MCF 10A (cell line): ENCODE results near the gene NT5DC2. TPM values are rescaled to one million over a fixed set of nuclear protein-coding genes. Genes with fewer than 3 reads are reported as not detected.

ENCODE experiments used
- BruUV-seq: library from RNA; stranded (reverse); fragments of 400-500 nt; replicated peaks from 2 replicates; lab custom pipeline; 2021; lab: Mats Ljungman, UMichigan
- CTCF ChIA-PET: fragments of 300-600 bp; sonication (Branson Sonifier 250); formaldehyde crosslinking; extraction: SDS; loops from one replicate; lab custom pipeline; 2021; ENCODE audit warnings: antibody characterized with exemption, inconsistent platforms; lab: Yijun Ruan, JAX
- POLR2A ChIA-PET: fragments of 300-600, 350-650 bp; sonication (Branson Sonifier 250); formaldehyde crosslinking; extraction: SDS; loops from one replicate; lab custom pipeline; 2020; ENCODE audit warnings: antibody characterized with exemption, inconsistent platforms; lab: Yijun Ruan, JAX
- DNase-seq: peaks from one replicate; pipeline ENCODE4 v3.0.0-alpha.2; 2018; ENCODE audit not compliant: unreplicated experiment
- H3K27ac Mint-ChIP-seq: one replicate; pipeline ENCODE4 v1.8.0; 2022; ENCODE audit warnings: mild to moderate bottlenecking, low read depth, mixed read lengths; ENCODE audit not compliant: unreplicated experiment
- H3K27me3 Mint-ChIP-seq: one replicate; pipeline ENCODE4 v1.8.0; 2022; ENCODE audit warnings: mixed read lengths; ENCODE audit not compliant: insufficient read depth, unreplicated experiment
- H3K36me3 Mint-ChIP-seq: one replicate; pipeline ENCODE4 v1.8.0; 2022; ENCODE audit warnings: mild to moderate bottlenecking, moderate library complexity, mixed read lengths; ENCODE audit not compliant: insufficient read depth, unreplicated experiment
- H3K4me1 Mint-ChIP-seq: one replicate; pipeline ENCODE4 v1.8.0; 2022; ENCODE audit warnings: mixed read lengths; ENCODE audit not compliant: insufficient read depth, unreplicated experiment
- H3K4me3 Mint-ChIP-seq: one replicate; pipeline ENCODE4 v1.8.0; 2022; ENCODE audit warnings: mild to moderate bottlenecking, moderate library complexity, mixed read lengths; ENCODE audit not compliant: unreplicated experiment
- H3K9me3 Mint-ChIP-seq: one replicate; pipeline ENCODE4 v1.8.0; 2022; ENCODE audit warnings: mixed read lengths; ENCODE audit not compliant: unreplicated experiment
- CTCF ChIP-seq: fragments of 200-600 bp; IDR thresholded peaks from one replicate; pipeline ENCODE4 v1.8.0; 2022; ENCODE audit warnings: antibody characterized with exemption, mild to moderate bottlenecking; ENCODE audit not compliant: unreplicated experiment
- intact Hi-C: fragments of 100-400 bp; cut with micrococcal nuclease; formaldehyde crosslinking; loops from 2 replicates; pipeline ENCODE4 v1.14.1; 2022
- total RNA-seq: library from RNA; stranded (reverse); gene quantifications from 2 replicates; pipeline ENCODE4 v1.2.3, GENCODE V29; 2022

The NT5DC2 gene
- total RNA-seq, 1 experiment from 2014 or later, result 28.9 TPM

- TF ChIP-seq CTCF, result no peak
- intact Hi-C loops, result loop anchor here (10.0 kb wide), 1 partner anchor 55 kb away; no protein-coding TSS in a partner anchor
- H3K4me3 Mint-ChIP-seq, result no peak overlapping the region
- no peaks in the 10 kb centered on the region for H3K36me3 Mint-ChIP-seq
- DNase-seq, result peak; percentile 28
- ChIA-PET POLR2A (interaction anchor here (0.8 kb wide), 1 partner anchor 155 kb away, joined by 5 read pairs; no protein-coding TSS in a partner anchor), CTCF (interaction anchor here (0.6 kb wide), 1 partner anchor 298 kb away, joined by 3 read pairs; no protein-coding TSS in a partner anchor)
- BruUV-seq, result no TSS peak
- H3K4me1 Mint-ChIP-seq, result no peaks in the 10 kb centered on the region
- H3K27ac Mint-ChIP-seq, result no peak overlapping the region
- H3K9me3 Mint-ChIP-seq, result no peaks in the 10 kb centered on the region
- H3K27me3 Mint-ChIP-seq, result no peaks in the 10 kb centered on the region
These were observed 4.0 kb downstream of the NT5DC2 start for GRCh38 chr3:52529376-52530333.

GRCh38 chr3:52528586-52529375, 4.9 kb downstream of the NT5DC2 start:
- no peak for TF ChIP-seq CTCF
- no peak for DNase-seq
- no peak overlapping the region for H3K27ac Mint-ChIP-seq
- POLR2A ChIA-PET, result interaction anchor here (0.7 to 0.8 kb wide), 2 partner anchors 156 to 831 kb away, joined by 4 to 5 read pairs; no protein-coding TSS in a partner anchor
- no peaks in the 10 kb centered on the region for H3K36me3 Mint-ChIP-seq
- no peaks in the 10 kb centered on the region for H3K4me1 Mint-ChIP-seq
- no peaks in the 10 kb centered on the region for H3K27me3 Mint-ChIP-seq
- intact Hi-C loops, result no loop called here
- BruUV-seq, result no TSS peak
- no peaks in the 10 kb centered on the region for H3K9me3 Mint-ChIP-seq
- CTCF ChIA-PET, result interaction anchor here (0.6 kb wide), 1 partner anchor 297 kb away, joined by 3 read pairs; no protein-coding TSS in a partner anchor
- H3K4me3 Mint-ChIP-seq, result no peak overlapping the region

- Mint-ChIP-seq H3K27me3 (no peaks in the 10 kb centered on the region), H3K4me1 (no peaks in the 10 kb centered on the region), H3K9me3 (no peaks in the 10 kb centered on the region), H3K36me3 (no peaks in the 10 kb centered on the region), H3K4me3 (no peak overlapping the region), H3K27ac (no peak overlapping the region)
- intact Hi-C loops, result no loop called here
- ChIA-PET CTCF (no interaction called here), POLR2A (no interaction called here)
- DNase-seq, result no peak
- no peak for TF ChIP-seq CTCF
- no TSS peak for BruUV-seq
These were observed 5.7 kb downstream of the NT5DC2 start for GRCh38 chr3:52527732-52528585.
